Cardiac septum (tissue), 1 donor: ENCODE results near the gene CRELD2. TPM values are rescaled to one million over a fixed set of nuclear protein-coding genes. Genes with fewer than 3 reads are reported as not detected.

ENCODE experiments used
- DNase-seq: peaks from one replicate; pipeline ENCODE4 v3.0.0-alpha.2; 2020; ENCODE audit warnings: low spot score
- intact Hi-C: fragments of 100-400 bp; cut with DNase I; formaldehyde crosslinking; loops from one replicate; pipeline ENCODE4 v1.14.0; 2022
- total RNA-seq: library from RNA; stranded (reverse); fragmentation: NEBNext Ultra II Directional; extraction: Animal tissue kit (Norgen Biotek cat#: 25700); gene quantifications from one replicate; pipeline ENCODE4 v1.2.1, GENCODE V29; 2021
- donor health status: DM: no; HTN: no; CAD: no.

Gene CRELD2
- total RNA-seq, 1 donor from 2014 or later: 32.9 TPM

DNA sequence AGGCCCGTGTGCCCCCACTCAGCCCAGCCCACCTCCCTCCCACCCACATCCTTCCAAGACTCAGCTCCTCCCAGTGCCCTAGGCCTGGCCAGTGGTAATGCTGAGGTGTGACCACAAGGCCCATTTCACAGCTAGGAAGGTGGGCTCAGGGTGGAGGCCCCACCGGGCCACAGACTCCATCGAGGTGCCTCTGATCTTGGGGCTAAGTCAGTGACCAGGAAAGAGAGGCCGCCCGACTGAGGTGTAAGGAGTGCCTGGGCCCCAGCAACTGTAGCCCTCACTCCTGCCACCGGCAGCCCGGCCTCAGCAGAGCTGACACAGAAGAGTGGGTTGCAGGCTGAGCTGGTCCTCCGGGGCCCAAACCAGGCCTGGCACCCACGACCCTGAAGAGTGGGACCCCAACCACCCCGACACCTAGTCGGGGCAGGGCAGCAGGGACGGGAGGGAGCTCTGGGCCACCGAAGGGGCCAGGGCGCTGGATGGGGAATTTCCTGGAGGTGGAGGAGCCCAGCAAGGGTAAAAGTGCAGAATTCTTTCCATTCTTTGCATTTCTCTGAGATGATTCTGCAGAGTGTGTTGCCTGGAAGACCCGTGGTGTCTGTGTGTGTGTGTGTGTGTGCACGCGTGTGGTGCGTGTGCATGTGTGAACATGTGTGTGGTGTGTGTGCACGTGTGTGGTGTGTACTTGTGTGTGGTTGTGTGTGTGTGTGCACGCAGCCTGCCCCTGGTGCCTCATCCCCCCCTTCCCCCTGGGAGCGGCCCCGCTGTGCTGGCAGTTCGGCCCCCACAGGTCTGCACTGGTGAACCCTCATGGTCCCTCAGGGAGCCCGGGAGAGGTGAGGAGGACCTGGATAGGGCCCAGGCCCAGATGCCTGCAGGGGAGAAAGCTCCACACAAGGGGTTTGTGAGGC lies 33.8 kb downstream of the CRELD2 start:
- DNase-seq: no peak
- intact Hi-C loops: no loop called here

DNA sequence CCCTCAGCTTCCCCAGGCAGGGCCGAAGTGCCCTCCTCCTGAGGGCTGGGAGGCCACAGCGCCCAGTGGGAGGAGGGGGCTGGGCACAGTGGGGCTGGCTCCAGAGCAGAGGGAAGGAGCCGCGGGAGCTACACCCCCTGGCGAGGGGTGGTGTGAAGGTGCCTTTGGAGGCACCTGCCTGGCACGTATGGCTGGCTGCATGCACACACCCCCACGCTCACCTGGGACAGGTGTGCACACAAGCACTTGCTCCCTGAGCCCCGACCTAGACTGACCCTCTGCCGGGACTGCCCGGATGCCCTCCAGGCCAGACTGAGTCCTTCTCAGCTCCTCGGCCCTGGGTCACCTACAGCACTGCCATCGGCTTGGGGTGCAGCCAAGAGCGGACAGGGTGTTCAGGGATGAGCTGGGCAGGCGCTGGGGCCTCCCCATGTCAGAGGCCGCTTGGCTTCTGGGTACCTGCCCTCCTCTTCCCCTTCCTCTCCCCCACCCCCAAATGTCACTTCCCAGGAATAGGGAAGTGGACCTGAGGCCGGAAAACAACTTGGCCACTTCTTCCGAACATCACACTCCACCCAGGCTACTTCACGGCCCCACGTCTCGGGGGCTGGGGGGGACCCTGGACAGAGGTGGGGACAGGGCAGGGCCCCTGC lies 34.7 kb downstream of the CRELD2 start:
- no peak for DNase-seq
- intact Hi-C loops: no loop called here

DNA sequence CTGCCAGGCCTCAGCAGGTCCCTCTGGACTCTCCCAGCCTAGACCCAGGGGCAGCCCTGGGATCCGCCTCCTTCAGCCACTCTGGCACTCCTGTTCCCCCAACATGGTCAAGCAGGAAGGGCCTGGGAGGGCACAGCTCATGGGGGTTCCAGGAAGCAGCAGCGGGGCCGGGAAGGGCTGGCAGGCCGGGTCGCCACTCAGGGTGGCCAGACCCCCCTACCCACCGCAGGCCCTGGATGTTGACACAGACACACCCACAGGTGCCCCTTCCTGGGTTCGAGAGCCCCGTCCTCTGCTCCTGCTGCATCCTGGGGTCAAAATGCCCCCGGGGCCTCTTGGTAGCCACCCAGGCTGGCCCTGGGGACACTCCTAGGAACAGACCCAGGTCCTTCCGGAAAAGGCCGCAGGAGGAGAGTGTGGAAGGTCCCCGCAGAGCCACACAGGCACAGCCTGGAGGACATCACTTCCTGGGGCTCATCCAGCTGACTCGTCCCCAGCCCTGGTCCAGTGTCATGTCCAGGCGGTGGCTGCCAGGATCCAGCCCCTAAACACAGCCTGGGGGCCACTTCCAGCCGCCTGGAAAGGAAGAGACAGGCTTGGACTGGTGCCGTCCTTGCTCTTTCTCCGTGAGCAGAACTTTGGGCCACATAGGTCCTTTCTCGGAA lies 35.4 kb downstream of the CRELD2 start:
- no peak for DNase-seq
- intact Hi-C loops: no loop called here

DNA sequence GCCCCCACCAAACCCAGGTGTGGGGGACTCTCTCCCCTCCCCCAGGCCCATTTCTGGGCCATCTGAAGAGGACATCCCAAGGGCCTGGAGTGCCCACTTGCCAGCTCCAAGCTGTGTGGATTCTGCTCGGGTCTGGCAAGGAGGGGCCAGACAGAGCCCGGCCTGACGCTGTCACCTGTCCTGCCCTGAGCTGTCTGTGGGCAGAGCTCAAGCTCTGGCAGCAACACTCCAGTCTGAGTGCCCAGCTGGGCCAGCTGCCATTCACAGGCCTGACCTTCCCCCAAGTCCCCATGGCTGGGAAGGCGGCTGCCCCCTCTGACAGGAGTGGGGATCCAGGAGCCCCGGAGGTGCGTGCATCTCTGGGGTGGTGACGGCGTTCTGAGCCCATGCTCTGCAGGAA lies 35.9 kb downstream of the CRELD2 start:
- DNase-seq: no peak
- intact Hi-C loops: no loop called here

DNA sequence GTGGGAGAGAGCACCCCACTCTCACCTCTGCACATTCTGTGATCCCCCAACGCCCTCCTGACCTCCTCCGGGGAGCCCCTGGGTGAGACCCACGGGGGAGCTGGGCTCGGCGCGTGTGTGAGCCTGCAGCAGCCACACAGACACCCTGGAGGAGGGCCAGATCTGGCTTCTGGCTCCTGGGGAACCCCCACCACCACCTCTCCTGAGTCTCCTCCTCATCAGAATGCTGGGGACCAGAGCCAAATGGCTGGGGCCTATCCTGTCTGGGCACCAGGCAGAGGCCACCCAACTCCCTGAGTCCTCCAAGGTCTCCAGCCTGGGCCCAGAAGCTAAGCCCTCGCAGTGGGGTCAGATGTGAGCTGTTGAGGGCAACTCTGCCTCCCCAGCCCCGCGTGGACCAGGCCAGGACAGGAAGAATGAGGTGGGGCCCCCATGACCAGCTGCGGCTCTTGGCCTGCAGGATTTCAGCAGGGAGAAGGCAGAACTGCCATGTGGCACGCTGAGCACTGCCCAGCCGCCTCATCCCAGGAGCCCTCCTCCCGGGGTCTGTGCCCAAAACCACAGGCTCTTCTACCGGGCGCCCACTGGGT lies 36.7 kb downstream of the CRELD2 start:
- intact Hi-C loops: no loop called here
- no peak for DNase-seq

DNA sequence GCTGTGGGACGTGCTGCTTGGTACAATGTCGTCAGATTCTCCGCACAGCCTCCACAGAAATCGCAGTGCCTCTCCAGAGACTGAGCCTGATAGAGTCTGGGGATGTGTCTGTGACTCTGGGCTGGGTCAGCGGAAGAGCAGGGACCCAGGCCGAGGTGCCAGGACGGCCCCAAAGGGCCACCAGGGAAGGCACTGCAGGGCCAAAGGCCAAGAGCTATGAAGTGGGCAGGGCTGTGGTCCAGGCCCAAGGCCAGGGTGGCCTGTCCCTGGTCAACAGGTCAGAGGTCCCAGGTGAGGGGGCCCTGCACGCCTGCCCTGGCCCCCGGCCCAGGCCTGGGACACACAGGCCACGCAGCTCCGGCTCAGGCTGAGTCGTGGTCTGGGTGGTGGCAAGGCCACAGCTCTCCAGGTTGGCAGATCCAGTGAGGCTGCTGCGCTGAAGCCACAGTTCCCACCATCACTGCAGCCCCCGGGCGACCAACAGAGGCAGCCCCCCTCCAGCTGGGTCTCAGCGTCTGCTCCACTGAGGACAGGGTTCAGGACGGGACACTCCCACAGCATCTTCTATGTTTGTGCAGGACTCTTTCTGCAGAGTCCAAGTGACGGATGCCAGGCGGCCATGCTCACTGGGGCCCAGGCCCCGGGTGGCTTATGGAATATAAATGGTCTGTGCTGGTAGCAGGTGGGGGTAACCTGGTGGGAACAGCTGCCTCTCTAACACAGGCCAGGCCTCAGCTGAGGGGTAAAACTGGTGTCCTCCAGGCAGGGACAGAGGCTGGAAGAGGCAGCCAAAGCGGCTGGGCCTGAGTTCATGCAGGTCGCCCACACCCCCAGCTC lies 37.4 kb downstream of the CRELD2 start:
- intact Hi-C loops: no loop called here
- no peak for DNase-seq

DNA sequence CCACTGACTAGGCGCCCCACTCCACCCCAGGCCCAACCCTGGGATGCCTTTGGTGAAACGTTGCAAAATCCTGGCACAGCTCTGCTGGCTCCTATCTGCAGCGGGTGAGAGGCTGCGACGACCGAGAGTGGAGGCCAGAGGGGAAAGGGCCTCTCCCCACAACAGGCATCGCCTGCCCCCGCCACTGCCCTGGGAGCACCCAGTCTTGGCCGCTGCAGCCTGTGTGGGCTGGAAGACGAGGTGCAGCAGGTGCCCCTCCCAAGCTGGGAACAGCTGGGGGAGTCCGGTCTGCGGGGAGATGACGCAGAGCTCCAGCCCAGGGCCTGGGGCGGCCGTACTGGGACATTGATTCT lies 38.0 kb downstream of the CRELD2 start:
- DNase-seq: no peak
- intact Hi-C loops: no loop called here

DNA sequence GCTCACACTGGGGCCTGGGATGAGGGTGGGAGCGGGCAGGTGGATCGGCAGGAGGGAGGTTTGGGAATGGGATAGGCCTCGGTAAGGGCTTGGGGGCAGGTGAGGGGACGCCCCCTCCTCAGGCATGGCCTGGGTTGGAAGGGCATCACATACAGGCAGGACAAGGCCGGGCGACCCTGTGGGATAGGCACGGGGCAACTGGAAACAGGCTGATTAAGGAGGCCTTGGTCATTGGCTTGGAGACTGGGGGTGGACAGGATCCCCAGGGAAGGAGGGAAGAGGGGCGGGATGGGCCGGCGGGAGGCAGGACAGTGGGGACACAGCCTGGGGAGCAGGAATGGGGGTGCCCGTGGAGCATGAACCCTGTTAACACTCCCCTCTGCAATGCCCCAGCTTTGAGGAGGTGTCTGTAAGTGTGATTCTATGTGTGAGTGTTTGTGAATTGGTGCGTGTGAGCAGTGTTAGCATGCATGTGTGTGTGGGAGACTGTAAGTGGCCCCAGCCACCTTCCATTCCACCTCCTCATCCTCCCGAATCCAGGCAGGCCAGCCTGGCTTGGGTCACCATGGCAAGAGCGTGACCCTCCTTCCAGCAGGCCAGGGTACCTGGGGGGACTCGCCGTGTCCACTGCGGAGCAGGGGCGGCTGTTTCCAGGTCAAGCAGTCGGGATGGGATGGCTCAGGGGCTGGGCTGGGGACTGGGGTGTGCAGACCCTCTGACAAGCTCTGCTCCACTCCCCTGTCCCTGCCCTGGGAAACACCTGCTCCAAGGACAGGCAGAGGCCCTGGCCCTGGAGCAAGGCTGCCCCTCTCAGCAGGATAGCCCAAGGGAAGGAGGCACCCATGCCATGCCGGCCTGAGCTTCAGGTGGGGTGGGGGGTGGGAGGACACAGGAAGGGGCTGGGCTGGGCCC lies 38.7 kb downstream of the CRELD2 start:
- intact Hi-C loops: no loop called here
- DNase-seq: no peak

DNA sequence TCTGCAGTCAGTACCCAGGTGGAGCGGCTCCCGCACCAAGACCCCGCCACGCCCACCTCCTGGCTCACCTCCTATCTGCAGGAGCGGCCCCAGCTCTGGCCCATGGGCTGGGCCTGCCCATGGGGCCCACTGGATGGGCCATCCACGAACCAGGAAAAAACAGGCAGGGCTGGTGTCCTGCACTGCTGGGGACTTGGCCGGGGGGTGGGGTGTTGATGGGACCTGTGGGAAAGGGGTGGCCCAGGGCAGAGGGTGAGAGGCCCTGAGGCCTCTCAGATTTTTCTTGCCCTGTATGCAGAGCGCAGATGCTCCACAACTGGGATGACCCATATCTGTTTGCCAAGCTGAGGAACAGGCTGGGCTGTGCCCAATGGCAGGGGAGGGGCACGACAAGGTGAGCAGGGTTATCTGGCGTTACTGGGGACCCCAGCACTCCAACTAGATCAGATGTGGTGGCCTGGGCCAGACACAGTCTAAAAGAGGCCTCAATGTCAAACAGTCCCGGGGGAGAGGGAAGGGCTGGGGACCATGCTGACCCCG lies 39.5 kb downstream of the CRELD2 start:
- DNase-seq: no peak
- intact Hi-C loops: no loop called here

DNA sequence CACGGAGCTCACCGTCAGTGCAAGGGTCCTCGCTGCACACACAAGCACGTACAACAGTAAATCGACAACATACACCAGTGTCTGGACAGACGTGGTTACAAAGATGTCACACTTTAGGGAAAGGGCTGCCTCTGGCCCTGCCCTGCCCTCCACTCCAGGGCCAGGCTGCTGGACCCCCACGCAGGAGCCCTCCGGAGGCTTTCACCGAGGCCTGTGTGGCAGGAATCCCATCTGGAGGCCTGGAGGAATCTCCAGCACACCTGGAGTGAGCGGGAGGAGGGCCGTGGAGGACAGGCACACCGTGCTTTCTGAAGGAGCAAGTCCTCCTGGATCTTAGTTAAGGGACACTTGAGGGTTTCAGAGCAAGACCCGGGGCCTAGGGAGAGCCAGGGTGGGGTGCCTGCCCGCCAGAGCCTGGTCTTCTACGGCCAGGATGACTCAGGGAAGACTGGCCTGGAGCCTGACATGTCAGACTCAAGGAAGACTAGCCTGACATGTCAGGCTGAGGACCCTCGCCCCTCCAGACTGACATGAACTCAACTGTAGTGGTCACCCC lies 40.0 kb downstream of the CRELD2 start:
- no peak for DNase-seq
- intact Hi-C loops: no loop called here

DNA sequence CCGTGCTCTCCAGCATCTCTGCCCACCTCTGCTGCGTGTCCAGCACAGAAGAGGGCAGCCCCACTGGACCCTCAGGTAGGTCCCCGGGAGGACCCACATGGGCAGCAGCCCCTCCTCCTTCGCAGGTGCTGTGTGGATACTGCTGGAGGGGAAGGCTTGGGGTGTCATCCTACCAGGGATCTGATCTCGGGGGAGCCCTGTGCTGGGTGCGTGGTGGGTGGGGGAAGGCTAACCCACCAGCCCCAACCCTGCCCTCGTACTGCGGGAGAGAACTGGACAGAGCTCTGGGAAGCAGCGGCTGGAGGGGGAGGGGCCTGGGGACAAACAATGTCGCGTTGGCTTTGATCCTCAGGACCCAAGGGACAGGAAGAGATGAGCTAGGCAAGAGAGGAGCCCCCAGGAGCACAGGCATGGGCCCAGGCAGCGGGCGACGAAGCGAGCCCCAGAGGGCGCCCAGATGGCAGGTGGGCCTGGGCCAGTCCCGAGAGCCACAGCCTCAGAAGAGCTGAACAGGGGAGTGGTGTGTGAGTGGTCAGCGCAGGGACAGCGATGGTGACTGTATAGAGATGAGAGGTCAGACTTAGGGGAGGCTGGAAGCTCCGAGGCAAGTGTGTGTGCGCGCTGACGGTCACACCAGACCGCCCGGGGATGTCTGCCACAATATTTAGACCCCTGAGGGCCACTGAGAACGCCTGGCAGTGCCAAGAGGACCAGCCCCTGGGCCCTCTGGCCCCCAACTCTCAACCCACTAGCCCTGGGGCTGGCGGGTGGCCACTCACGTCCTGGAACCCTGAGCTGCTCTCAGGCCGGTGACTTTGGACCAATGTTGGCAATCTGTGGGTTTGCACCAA lies 40.7 kb downstream of the CRELD2 start:
- intact Hi-C loops: no loop called here
- DNase-seq: no peak

DNA sequence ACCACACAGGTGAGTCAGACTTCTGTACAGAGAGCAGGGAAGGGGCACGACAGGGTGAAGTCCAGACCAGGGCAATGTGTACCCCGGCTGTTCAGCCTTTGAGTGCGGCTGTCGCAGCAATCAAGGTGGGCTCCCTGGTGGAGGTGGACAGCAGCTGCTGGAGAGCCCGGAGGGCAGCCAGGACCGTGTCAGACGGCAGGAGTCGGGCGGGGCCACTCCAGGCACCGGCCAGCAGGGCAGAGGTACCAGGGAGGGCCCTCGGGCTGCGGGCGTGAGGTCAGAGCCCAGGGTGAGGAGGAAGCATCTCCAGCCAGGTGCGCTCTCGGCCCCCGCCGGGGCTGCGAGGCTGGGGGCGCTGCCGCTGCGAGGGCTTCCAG lies 41.3 kb downstream of the CRELD2 start:
- intact Hi-C loops: loop anchor here (2.0 to 10.0 kb wide), 2 partner anchors 23 to 245 kb away; partner anchors contain the start of gene SELENOO
- peak; percentile 79 for DNase-seq

DNA sequence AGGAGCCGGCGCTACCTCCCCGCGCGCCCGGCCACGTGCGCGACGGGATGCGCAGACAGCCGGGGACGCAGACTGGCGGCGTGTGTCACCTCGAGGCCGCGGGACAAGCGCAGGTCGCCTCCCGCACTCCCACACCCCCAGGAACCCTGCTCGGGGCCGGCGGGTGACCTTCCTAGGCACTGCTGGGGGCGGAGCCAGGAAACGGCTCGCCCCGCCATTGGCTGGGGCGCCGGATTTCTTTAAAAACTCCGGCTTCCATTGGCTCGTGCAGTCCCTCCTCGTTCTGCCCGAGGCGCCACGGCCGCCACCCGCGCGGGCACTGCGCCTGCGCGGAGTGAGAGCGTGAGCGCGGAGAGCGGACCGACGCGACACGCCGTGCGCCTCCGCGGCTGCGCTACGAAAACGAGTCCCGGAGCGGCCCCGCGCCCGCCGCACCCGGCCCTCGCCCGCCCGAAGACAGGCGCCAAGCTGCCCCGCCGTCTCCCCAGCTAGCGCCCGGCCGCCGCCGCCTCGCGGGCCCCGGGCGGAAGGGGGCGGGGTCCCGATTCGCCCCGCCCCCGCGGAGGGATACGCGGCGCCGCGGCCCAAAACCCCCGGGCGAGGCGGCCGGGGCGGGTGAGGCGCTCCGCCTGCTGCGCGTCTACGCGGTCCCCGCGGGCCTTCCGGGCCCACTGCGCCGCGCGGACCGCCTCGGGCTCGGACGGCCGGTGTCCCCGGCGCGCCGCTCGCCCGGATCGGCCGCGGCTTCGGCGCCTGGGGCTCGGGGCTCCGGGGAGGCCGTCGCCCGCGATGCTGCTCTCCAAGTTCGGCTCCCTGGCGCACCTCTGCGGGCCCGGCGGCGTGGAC lies 41.9 kb downstream of the CRELD2 start, which contains the start of gene PIM3:
Gene PIM3 (plus strand): TSS at position 614 of the 846 bp plus-strand sequence. CDS start 176 bp downstream, at position 790.
- intact Hi-C loops: loop anchor here (2.0 to 10.0 kb wide), 2 partner anchors 24 to 244 kb away; partner anchors contain the start of gene SELENOO

DNA sequence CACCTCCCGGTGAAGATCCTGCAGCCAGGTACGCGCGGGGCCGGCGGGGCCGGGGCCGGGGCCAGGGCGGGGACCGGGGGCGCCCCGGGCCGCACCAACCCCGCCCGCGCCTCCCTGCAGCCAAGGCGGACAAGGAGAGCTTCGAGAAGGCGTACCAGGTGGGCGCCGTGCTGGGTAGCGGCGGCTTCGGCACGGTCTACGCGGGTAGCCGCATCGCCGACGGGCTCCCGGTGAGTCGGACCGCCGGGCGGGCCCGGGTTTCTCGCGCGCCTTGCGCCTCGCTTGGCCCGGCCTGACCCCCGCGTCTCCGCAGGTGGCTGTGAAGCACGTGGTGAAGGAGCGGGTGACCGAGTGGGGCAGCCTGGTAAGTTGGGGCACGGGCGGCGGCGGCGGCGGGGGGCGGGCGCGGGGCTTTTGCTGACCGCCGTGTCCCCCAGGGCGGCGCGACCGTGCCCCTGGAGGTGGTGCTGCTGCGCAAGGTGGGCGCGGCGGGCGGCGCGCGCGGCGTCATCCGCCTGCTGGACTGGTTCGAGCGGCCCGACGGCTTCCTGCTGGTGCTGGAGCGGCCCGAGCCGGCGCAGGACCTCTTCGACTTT lies 42.7 kb downstream of the CRELD2 start:
- DNase-seq: peak; percentile 77
- intact Hi-C loops: loop anchor here (2.0 to 10.0 kb wide), 2 partner anchors 24 to 244 kb away; partner anchors contain the start of gene SELENOO

More for the DNA sequence above, 41.9 kb downstream of the CRELD2 start, which contains the start of gene PIM3:
- DNase-seq: peak; percentile 97

DNA sequence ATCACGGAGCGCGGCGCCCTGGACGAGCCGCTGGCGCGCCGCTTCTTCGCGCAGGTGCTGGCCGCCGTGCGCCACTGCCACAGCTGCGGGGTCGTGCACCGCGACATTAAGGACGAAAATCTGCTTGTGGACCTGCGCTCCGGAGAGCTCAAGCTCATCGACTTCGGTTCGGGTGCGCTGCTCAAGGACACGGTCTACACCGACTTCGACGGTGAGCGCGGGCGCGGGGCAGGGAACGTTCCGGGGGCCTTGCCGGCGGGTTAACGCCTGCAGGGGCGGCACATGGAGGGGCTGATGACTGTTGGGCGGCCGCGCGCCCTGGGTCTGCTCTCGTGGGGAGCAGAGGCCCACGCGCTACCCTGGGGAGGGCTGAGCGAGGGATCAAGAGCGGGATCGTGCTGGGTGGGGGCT lies 43.2 kb downstream of the CRELD2 start:
- DNase-seq: peak; percentile 80
- intact Hi-C loops: loop anchor here (2.0 to 10.0 kb wide), 2 partner anchors 25 to 243 kb away; partner anchors contain the start of gene SELENOO
